Measurements from ENCODE around the gene TIMM44. TPM values are rescaled to one million over a fixed set of nuclear protein-coding genes. Genes with fewer than 3 reads are reported as not detected.

TIMM44 gene
- total RNA-seq, 1 experiment from 2014 or later, result 142 TPM

DNA sequence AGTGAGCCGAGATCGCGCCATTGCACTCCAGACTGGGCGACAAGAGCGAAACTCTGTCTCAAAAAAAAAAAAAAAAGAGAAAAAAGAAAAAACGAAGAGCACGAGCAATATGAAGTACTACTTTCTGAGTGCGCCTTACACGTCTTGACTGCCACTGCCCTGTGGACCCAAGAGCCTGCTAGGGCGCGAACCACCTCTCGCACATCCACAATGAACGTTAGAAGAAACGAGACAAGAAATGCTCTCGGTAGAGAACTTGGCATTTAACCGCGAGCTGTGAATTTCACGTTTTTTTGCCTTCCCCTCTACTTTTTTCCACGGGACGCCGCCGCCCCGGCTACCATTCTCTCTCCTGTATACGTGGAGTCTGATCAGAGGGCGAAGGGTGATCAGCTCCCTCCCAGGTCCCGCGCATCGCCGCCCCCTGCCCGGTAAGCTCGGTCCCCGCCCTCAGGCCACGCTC, 454 bp downstream of the TIMM44 start:
- H3K27me3 Mint-ChIP-seq (ENCODE audit: insufficient read depth, unreplicated experiment), result no peaks in the 10 kb centered on the region
- TF ChIP-seq, protein P1, sequence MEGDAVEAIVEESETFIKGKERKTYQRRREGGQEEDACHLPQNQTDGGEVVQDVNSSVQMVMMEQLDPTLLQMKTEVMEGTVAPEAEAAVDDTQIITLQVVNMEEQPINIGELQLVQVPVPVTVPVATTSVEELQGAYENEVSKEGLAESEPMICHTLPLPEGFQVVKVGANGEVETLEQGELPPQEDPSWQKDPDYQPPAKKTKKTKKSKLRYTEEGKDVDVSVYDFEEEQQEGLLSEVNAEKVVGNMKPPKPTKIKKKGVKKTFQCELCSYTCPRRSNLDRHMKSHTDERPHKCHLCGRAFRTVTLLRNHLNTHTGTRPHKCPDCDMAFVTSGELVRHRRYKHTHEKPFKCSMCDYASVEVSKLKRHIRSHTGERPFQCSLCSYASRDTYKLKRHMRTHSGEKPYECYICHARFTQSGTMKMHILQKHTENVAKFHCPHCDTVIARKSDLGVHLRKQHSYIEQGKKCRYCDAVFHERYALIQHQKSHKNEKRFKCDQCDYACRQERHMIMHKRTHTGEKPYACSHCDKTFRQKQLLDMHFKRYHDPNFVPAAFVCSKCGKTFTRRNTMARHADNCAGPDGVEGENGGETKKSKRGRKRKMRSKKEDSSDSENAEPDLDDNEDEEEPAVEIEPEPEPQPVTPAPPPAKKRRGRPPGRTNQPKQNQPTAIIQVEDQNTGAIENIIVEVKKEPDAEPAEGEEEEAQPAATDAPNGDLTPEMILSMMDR (IDR thresholded peaks at IDR 0.05; ENCODE audit: unreplicated experiment), result no peak
- ChIA-PET CTCF (interaction anchor here (0.9 to 4.3 kb wide), 21 partner anchors 8 to 762 kb away, joined by 3 to 47 read pairs (median 9); partner anchors contain the start of genes ELAVL1 and SNAPC2), POLR2A (interaction anchor here (0.6 to 4.9 kb wide), 19 partner anchors 10 to 378 kb away, joined by 3 to 82 read pairs (median 5); partner anchors contain the start of genes ELAVL1, MAP2K7, NDUFA7 and PET100)
- H3K4me3 Mint-ChIP-seq (ENCODE audit: unreplicated experiment), result peak overlapping the region; percentile 94
- DNase-seq (ENCODE audit: unreplicated experiment), result no peak
- peaks cover 41% of the 10 kb centered on the region for H3K36me3 Mint-ChIP-seq (ENCODE audit: insufficient read depth, unreplicated experiment)
- TSS peak; percentile 34 for BruUV-seq (replicated peaks)
- H3K4me1 Mint-ChIP-seq (ENCODE audit: insufficient read depth, unreplicated experiment), result peaks cover 11% of the 10 kb centered on the region
- intact Hi-C loops (cut with micrococcal nuclease), result loop anchor here (5.0 kb wide), 2 partner anchors 44 to 214 kb away; no protein-coding TSS in a partner anchor
- H3K27ac Mint-ChIP-seq (ENCODE audit: low read depth, unreplicated experiment), result peak overlapping the region; percentile 97
- H3K9me3 Mint-ChIP-seq (ENCODE audit: unreplicated experiment), result no peaks in the 10 kb centered on the region

DNA sequence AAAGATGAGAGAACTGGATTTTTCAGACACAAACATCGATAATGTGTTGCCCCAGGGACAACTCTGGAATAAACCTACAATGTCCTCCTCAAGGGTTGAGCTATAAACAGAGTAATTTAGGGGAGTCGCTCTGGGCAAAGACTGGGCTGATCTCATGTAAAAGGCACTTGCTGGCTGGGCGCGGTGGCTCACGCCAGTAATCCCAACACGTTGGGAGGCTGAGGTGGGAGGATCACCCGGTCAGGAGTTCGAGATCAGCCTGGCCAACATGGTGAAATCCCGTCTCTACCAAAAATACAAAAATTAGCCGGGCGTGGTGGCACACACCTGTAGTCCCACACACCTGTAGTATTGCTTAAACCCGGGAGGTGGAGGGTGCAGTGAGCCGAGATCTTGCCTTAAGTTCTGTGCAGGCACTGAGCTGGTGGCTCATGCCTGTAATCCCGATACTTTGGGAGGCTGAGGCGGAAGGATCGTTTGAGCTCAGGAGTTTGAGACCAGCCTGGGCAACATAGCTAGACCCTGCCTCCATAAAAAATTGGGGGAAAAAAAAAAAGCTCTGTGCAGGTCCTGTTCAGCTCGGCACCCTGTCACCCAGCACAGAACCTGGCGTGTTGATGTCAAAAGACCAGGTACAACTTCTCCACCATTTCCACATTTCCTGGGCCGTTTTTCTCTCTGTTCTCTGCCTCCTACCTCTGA, 1.4 kb downstream of the TIMM44 start:
- Mint-ChIP-seq H3K27me3 (ENCODE audit: insufficient read depth, unreplicated experiment) (no peaks in the 10 kb centered on the region), H3K36me3 (ENCODE audit: insufficient read depth, unreplicated experiment) (peaks cover 51% of the 10 kb centered on the region), H3K4me3 (ENCODE audit: unreplicated experiment) (peak overlapping the region; percentile 94), H3K4me1 (ENCODE audit: insufficient read depth, unreplicated experiment) (peaks cover 11% of the 10 kb centered on the region), H3K27ac (ENCODE audit: low read depth, unreplicated experiment) (peak overlapping the region; percentile 97), H3K9me3 (ENCODE audit: unreplicated experiment) (no peaks in the 10 kb centered on the region)
- CTCF ChIA-PET, result interaction anchor here (0.7 to 4.3 kb wide), 2 partner anchors 60 to 111 kb away, joined by 4 to 47 read pairs; no protein-coding TSS in a partner anchor
- DNase-seq (ENCODE audit: unreplicated experiment), result no peak
- intact Hi-C loops (cut with micrococcal nuclease), result loop anchor here (5.0 kb wide), 2 partner anchors 45 to 215 kb away; no protein-coding TSS in a partner anchor
- TF ChIP-seq, protein P1 (IDR thresholded peaks at IDR 0.05; ENCODE audit: unreplicated experiment), result no peak
- POLR2A ChIA-PET, result interaction anchor here (0.5 to 4.9 kb wide), 9 partner anchors 11 to 493 kb away, joined by 3 to 82 read pairs (median 4); partner anchors contain the start of genes ELAVL1 and SNAPC2
- no TSS peak for BruUV-seq (replicated peaks)

DNA sequence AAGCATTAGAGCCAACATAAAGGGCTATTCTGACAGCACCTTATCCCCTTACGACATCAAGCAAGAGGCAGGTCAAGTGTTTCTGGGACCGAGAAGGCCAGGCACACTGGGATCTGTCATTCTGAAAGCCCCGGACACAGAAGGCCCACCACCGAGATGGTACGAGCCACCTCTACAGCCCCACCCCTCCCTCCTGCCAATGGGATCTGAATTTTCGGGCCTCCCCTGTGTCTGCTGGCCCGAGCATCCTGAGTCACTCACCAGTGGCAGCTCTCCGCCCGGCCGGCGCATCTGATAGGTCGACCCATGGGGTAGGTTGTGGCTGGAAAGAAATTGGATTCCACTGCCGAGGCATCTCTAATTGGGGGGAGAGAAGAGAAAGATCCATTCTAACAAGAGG, 2.6 kb downstream of the TIMM44 start:
- no TSS peak for BruUV-seq (replicated peaks)
- POLR2A ChIA-PET, result interaction anchor here (4.1 kb wide), 1 partner anchor 12 kb away, joined by 56 read pairs; no protein-coding TSS in a partner anchor
- peaks cover 63% of the 10 kb centered on the region for H3K36me3 Mint-ChIP-seq (ENCODE audit: insufficient read depth, unreplicated experiment)

More for the DNA sequence above, 2.6 kb downstream of the TIMM44 start:
- TF ChIP-seq, protein P1 (IDR thresholded peaks at IDR 0.05; ENCODE audit: unreplicated experiment), result no peak
- intact Hi-C loops (cut with micrococcal nuclease), result loop anchor here (5.0 kb wide), 2 partner anchors 46 to 216 kb away; no protein-coding TSS in a partner anchor
- CTCF ChIA-PET, result interaction anchor here (0.7 kb wide), 1 partner anchor 415 kb away, joined by 3 read pairs; no protein-coding TSS in a partner anchor
- Mint-ChIP-seq H3K4me3 (ENCODE audit: unreplicated experiment) (peak overlapping the region; percentile 21), H3K27me3 (ENCODE audit: insufficient read depth, unreplicated experiment) (no peaks in the 10 kb centered on the region), H3K27ac (ENCODE audit: low read depth, unreplicated experiment) (no peak overlapping the region), H3K4me1 (ENCODE audit: insufficient read depth, unreplicated experiment) (peaks cover 11% of the 10 kb centered on the region), H3K9me3 (ENCODE audit: unreplicated experiment) (no peaks in the 10 kb centered on the region)
- no peak for DNase-seq (ENCODE audit: unreplicated experiment)

All from MCF 10A (cell line).